PC-9 (cell line): ENCODE data around the gene PPP4R1. TPM values are rescaled to one million over a fixed set of nuclear protein-coding genes. Genes with fewer than 3 reads are reported as not detected.

Experiments
- BruUV-seq: library from RNA; stranded (reverse); fragments of 400-500 nt; replicated peaks from 2 replicates; lab custom pipeline; 2021; lab: Mats Ljungman, UMichigan
- CTCF ChIA-PET: fragments of 300-600 bp; sonication (Branson Sonifier 250); formaldehyde crosslinking; loops from one replicate; lab custom pipeline; 2022; ENCODE audit warnings: antibody characterized with exemption; lab: Charles Lee
- POLR2A ChIA-PET: fragments of 300-600 bp; sonication (Branson Sonifier 250); formaldehyde crosslinking; loops from one replicate; lab custom pipeline; 2022; ENCODE audit warnings: antibody characterized with exemption; ENCODE audit not compliant: unreplicated experiment; lab: Charles Lee
- DNase-seq, 2 experiments: peaks; one replicate each; pipeline versions ENCODE4 v3.0.0 to v3.0.0-alpha.2; 2015 to 2022; ENCODE audit warnings: mixed read lengths in 1 of 2
- H2AFZ ChIP-seq: fragments of 200-600 bp; sonication (generic); 2 replicates; pipeline ENCODE4 v1.8.1; 2017; ENCODE audit warnings: antibody characterized with exemption
- H3F3A ChIP-seq: fragments of 200-600 bp; sonication (generic); 2 replicates; pipeline ENCODE4 v1.8.1; 2017; ENCODE audit warnings: antibody characterized with exemption, mild to moderate bottlenecking, low read depth; ENCODE audit not compliant: insufficient read depth
- H3K27ac ChIP-seq: fragments of 200-600 bp; sonication (generic); 2 replicates; pipeline ENCODE4 v1.6.1; 2016; ENCODE audit warnings: mixed run types
- H3K27me3 ChIP-seq: fragments of 200-600 bp; sonication (generic); 2 replicates; pipeline ENCODE4 v1.6.1; 2016; ENCODE audit warnings: low read depth, mixed run types; ENCODE audit not compliant: insufficient read depth
- H3K36me3 ChIP-seq: fragments of 200-600 bp; sonication (generic); 2 replicates; pipeline ENCODE4 v1.6.1; 2016; ENCODE audit warnings: low read depth, mixed run types
- H3K4me1 ChIP-seq: fragments of 200-600 bp; sonication (generic); replicated peaks from 2 replicates; pipeline ENCODE4 v1.6.1; 2016; ENCODE audit warnings: mixed run types; ENCODE audit not compliant: insufficient read depth
- H3K4me2 ChIP-seq: fragments of 200-600 bp; sonication (generic); 2 replicates; pipeline ENCODE4 v1.6.1; 2017; ENCODE audit warnings: mixed run types
- H3K4me3 ChIP-seq: fragments of 200-600 bp; sonication (generic); 2 replicates; pipeline ENCODE4 v1.6.1; 2016; ENCODE audit warnings: mixed run types
- H3K79me2 ChIP-seq: fragments of 200-600 bp; sonication (generic); 2 replicates; pipeline ENCODE4 v1.6.1; 2017; ENCODE audit warnings: low read depth, mixed run types
- H3K9me2 ChIP-seq: fragments of 200-600 bp; sonication (generic); 2 replicates; pipeline ENCODE4 v1.8.1; 2017; ENCODE audit warnings: mild to moderate bottlenecking; ENCODE audit not compliant: insufficient read depth
- H3K9me3 ChIP-seq: fragments of 200-600 bp; sonication (generic); 2 replicates; pipeline ENCODE4 v1.8.1; 2016; ENCODE audit warnings: low read depth; ENCODE audit not compliant: insufficient read depth
- H4K20me1 ChIP-seq: fragments of 200-600 bp; sonication (generic); 2 replicates; pipeline ENCODE4 v1.8.1; 2017; ENCODE audit not compliant: insufficient read depth
- CTCF ChIP-seq: fragments of 200-600 bp; sonication (generic); conservative IDR thresholded peaks from 2 replicates; pipeline ENCODE4 v1.6.1; 2017; ENCODE audit warnings: mixed run types, antibody characterized with exemption, mild to moderate bottlenecking, moderate library complexity
- EZH2 ChIP-seq: fragments of 200-600 bp; sonication (generic); IDR thresholded peaks from 2 replicates; pipeline ENCODE4 v1.8.0; 2017; ENCODE audit warnings: antibody characterized with exemption, low read depth
- intact Hi-C: fragments of 100-400 bp; cut with micrococcal nuclease; formaldehyde crosslinking; loops from one replicate; pipeline ENCODE4 v1.10.0; 2022; ENCODE audit not compliant: unreplicated experiment
- total RNA-seq: library from RNA; stranded (reverse); gene quantifications from 2 replicates; pipeline ENCODE4 v1.2.3, GENCODE V29; 2021

Gene PPP4R1
- total RNA-seq, 1 experiment from 2014 or later = 167 TPM

DNA sequence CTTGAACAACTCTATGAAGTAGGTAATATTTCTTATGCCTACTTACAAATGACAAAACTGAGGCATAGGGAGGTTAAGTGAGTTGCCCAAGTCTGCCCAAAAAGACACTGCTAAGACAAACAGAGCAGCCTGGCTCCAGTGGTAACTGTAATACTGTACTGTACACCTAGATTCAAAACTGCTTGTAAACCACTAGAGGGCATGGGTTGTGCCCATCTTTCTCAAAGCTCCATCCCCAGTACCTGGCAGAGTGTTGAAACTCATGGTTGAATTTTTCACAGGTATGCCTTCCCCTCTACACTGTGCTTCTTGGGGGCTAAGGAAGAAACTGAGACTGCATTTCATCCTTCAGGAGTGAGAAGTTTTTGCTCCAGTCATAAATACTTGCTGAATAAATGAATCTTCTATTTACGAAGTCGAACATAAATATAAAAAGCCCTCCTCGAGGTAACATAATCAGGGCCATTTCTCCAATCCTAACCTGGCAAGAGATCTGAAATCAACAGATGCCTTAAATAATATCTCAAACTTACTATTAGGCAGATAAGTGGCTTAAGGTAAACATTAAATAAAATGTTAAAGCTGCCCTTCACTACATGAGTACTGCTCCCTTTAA lies 2.0 kb downstream of the PPP4R1 start:
- Histone ChIP-seq H3K9me2 (no peaks in the 10 kb centered on the region), H3K27me3 (no peaks in the 10 kb centered on the region), H3K9me3 (no peaks in the 10 kb centered on the region), H3K4me2 (peak overlapping the region; percentile 84), H4K20me1 (no peaks in the 10 kb centered on the region; the same call in 1 of the 2 replicates), H3K27ac (peak overlapping the region; percentile 97), H3K36me3 (peaks cover 44% of the 10 kb centered on the region), H3K4me1 (peaks cover 70% of the 10 kb centered on the region), H3K79me2 (peaks cover 86% of the 10 kb centered on the region), H3F3A (peaks cover 41% of the 10 kb centered on the region), H2AFZ (no peak overlapping the region), H3K4me3 (peak overlapping the region; percentile 94)
- TF ChIP-seq EZH2 (no peak), CTCF (peak; percentile 80)
- POLR2A ChIA-PET = interaction anchor here (0.5 to 0.6 kb wide), 3 partner anchors 35 to 96 kb away, joined by 3 to 6 read pairs (median 5); no protein-coding TSS in a partner anchor
- CTCF ChIA-PET = interaction anchor here (0.6 to 1.7 kb wide), 5 partner anchors 37 to 71 kb away, joined by 3 to 15 read pairs (median 7); no protein-coding TSS in a partner anchor
- peak; percentile 48 to 66 for DNase-seq
- intact Hi-C loops = loop anchor here (1.0 to 10.0 kb wide), 6 partner anchors 35 to 302 kb away; partner anchors contain the start of gene VAPA
- no TSS peak for BruUV-seq

GRCh38 chr18:9609190-9609589 lies 5.2 kb downstream of the PPP4R1 start:
- no TSS peak for BruUV-seq
- Histone ChIP-seq H3K9me2 (no peaks in the 10 kb centered on the region), H3K4me3 (peak overlapping the region; percentile 26; the same call in 1 of the 2 replicates), H3K79me2 (peaks cover 96% of the 10 kb centered on the region), H3K27me3 (no peaks in the 10 kb centered on the region), H3F3A (peaks cover 23% of the 10 kb centered on the region), H4K20me1 (peaks cover 5% of the 10 kb centered on the region; the same call in 1 of the 2 replicates), H3K27ac (peak overlapping the region; percentile 10), H3K4me1 (peaks cover 48% of the 10 kb centered on the region), H2AFZ (no peak overlapping the region), H3K9me3 (no peaks in the 10 kb centered on the region), H3K36me3 (peaks cover 65% of the 10 kb centered on the region), H3K4me2 (peak overlapping the region; percentile 39)
- ChIA-PET POLR2A (interaction anchor here (0.7 kb wide), 2 partner anchors 64 to 1733 kb away, joined by 3 to 10 read pairs; no protein-coding TSS in a partner anchor), CTCF (interaction anchor here (1.1 to 1.4 kb wide), 2 partner anchors 35 to 74 kb away, joined by 3 to 4 read pairs; no protein-coding TSS in a partner anchor)
- intact Hi-C loops = no loop called here
- no peak for TF ChIP-seq EZH2
- no peak for TF ChIP-seq CTCF
- no peak for DNase-seq

DNA sequence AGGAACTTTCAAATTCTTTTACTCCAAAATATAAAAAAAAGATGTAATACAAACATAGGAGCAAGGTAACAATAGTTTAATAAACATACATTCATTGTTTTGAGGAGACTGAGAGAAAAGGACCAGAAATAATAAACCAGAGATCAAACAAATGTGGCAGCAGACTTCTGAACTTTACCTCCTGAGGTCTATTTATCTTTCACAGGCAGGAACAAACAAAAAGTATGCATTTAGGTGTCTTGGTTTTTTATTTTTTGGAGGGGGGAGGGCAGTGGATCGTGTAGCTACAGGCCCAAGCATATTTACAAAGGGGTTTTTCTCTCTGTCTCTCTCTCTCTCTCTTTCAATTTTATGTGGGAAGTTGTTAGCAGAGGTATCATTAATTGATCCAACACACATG lies 5.6 kb downstream of the PPP4R1 start:
- Histone ChIP-seq H3K4me1 (peaks cover 48% of the 10 kb centered on the region), H3K27me3 (no peaks in the 10 kb centered on the region), H3K79me2 (peaks cover 100% of the 10 kb centered on the region), H3F3A (peaks cover 22% of the 10 kb centered on the region), H3K27ac (peak overlapping the region; percentile 10), H3K36me3 (peaks cover 67% of the 10 kb centered on the region), H3K9me3 (no peaks in the 10 kb centered on the region), H4K20me1 (peaks cover 5% of the 10 kb centered on the region; the same call in 1 of the 2 replicates), H3K9me2 (no peaks in the 10 kb centered on the region), H2AFZ (no peak overlapping the region), H3K4me3 (no peak overlapping the region; the same call in 1 of the 2 replicates), H3K4me2 (peak overlapping the region; percentile 39)
- no TSS peak for BruUV-seq
- no peak for DNase-seq
- intact Hi-C loops = no loop called here
- TF ChIP-seq EZH2 (no peak), CTCF (no peak)
- ChIA-PET CTCF (interaction anchor here (1.1 to 1.4 kb wide), 2 partner anchors 34 to 75 kb away, joined by 3 to 4 read pairs; no protein-coding TSS in a partner anchor), POLR2A (interaction anchor here (0.7 kb wide), 2 partner anchors 328 to 1732 kb away, joined by 3 to 6 read pairs; no protein-coding TSS in a partner anchor)
